Renal cortex interstitium (tissue), 11 donors: ENCODE measurements around the gene PICK1. TPM values are rescaled to one million over a fixed set of nuclear protein-coding genes. Genes with fewer than 3 reads are reported as not detected.
A peak's percentile ranks its signal among the peaks of the same experiment; 100 is the strongest.
"Not testable (repeated sequence)": the region's sequence is repeated elsewhere in the genome, so short reads cannot be mapped to it uniquely, and the experiment has no call there.

Experiments used
- DNase-seq, 11 donors: peaks; one replicate each; pipeline ENCODE4 v3.0.0-alpha.2; 2013; ENCODE audit warnings: low read depth in 9 of 11, low spot score in 4 of 11; ENCODE audit errors: extremely low read depth in 1 of 11
- polyA plus RNA-seq, 3 donors: library from polyadenylated mRNA; unstranded; fragments of 120-200 nt; gene quantifications; one replicate each; pipeline ENCODE4 v1.2.1, GENCODE V29; 2013; ENCODE audit not compliant: insufficient read length in 3 of 3

Gene PICK1
- polyA plus RNA-seq, 3 donors: 30.2 to 45.6 (median 38.0) TPM

GRCh38 chr22:38027487-38027886, 29.7 kb upstream of the PICK1 start:
- DNase-seq: no peak

- DNase-seq: no peak
Observed at GRCh38 chr22:38028344-38029130, 28.7 kb upstream of the PICK1 start.

GRCh38 chr22:38029370-38029769, 27.8 kb upstream of the PICK1 start:
- no peak for DNase-seq

GRCh38 chr22:38029901-38030300, 27.3 kb upstream of the PICK1 start:
- DNase-seq: no peak

- no peak for DNase-seq
Observed at GRCh38 chr22:38030311-38031133, 26.7 kb upstream of the PICK1 start.

GRCh38 chr22:38031491-38031890, 25.7 kb upstream of the PICK1 start:
- no peak for DNase-seq

GRCh38 chr22:38032681-38033521, 24.3 kb upstream of the PICK1 start:
- DNase-seq: no peak

- DNase-seq: no peak
Observed at GRCh38 chr22:38033522-38034277, 23.5 kb upstream of the PICK1 start.

- DNase-seq: peak in 3 of 11 donors; percentile 51 to 66 (median 61)
Observed at GRCh38 chr22:38034278-38034882, 22.8 kb upstream of the PICK1 start.

- no peak for DNase-seq
Observed at GRCh38 chr22:38034884-38035529, 22.2 kb upstream of the PICK1 start.

GRCh38 chr22:38035530-38035885, 21.7 kb upstream of the PICK1 start:
- DNase-seq: no peak

GRCh38 chr22:38036392-38037062, 20.7 kb upstream of the PICK1 start:
- DNase-seq: no peak

- not testable (repeated sequence) for DNase-seq
Observed at GRCh38 chr22:38037367-38038150, 19.6 kb upstream of the PICK1 start.

GRCh38 chr22:38038426-38038825, 18.8 kb upstream of the PICK1 start:
- DNase-seq: no peak

- DNase-seq: no peak
Observed at GRCh38 chr22:38038890-38039812, 18.1 kb upstream of the PICK1 start.
